ENCODE data around the gene METTL21A. TPM values are rescaled to one million over a fixed set of nuclear protein-coding genes. Genes with fewer than 3 reads are reported as not detected.

Gene METTL21A
- total and polyA plus RNA-seq, 10 donors = 18.8 to 43.6 (median 25.0) TPM

DNA sequence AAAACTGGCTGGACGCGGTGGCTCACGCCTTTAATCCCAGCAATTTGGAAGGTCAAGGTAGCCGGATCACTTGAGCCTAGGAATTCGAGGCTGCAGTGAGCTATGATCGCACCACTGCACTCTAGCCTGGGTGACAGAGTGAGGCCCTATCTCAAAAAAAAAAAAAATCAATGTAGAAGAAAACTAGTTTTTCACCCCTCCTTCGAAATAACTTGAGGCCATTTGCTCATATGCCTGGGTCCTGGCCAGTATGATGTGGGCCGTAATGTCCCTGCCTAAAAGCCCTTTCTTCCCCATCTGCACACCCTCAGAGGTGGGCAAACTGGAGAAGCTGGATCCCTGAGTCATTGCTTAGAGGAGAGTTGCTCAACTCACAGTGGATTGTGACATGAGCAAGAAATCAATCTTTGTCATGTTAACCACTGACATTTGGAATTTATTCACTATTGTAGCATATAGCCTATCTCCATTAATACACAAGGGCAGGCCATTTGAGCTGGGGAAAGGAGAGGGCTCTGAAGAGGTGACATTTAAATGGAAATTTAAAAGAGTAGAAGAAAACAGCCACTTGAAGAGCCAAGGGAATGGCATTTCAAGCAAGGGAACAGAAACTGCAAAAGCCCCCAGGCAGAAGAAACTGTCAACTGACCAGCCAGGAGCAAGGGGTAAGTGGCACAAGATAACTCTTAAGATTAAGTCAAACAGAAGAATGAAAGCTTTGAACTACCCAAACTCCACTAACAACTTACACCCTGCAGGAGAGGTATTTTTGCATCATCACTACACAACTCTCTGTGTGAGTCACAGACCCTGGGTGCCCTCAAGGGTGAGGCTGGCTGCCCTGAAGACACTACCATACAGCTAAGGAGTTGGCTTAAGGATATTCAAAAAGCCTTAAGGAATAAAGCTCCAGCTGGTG, 7.6 kb upstream of the METTL21A start:
- intact Hi-C loops (cut with DNase I; ENCODE audit: low total_unique reads) = no loop called here
- no peaks in the 10 kb centered on the region for H3K27me3 ChIP-seq (replicated peaks in 1 of 7)
- no peak for DNase-seq
- peaks cover 0 to 14% (median 5%) of the 10 kb centered on the region in 6 donors for H3K4me1 ChIP-seq
- H3K27ac ChIP-seq = peak overlapping the region in 5 of 8 donors; percentile 27 to 66 (median 38)
- H3K4me3 ChIP-seq = no peak overlapping the region
- H3K36me3 ChIP-seq = no peaks in the 10 kb centered on the region
- no peaks in the 10 kb centered on the region for H3K9me3 ChIP-seq
- WGBS, 5 donors = 79 to 95% (median 86%) methylated on average over 8 of the region's 8 CpGs
- TF ChIP-seq POLR2A (IDR thresholded peaks at IDR 0.05) (no peak), POLR2AphosphoS5 (IDR thresholded peaks at IDR 0.05) (peak in 1 of 3 donors; percentile 30)
- TF ChIP-seq, protein P1, sequence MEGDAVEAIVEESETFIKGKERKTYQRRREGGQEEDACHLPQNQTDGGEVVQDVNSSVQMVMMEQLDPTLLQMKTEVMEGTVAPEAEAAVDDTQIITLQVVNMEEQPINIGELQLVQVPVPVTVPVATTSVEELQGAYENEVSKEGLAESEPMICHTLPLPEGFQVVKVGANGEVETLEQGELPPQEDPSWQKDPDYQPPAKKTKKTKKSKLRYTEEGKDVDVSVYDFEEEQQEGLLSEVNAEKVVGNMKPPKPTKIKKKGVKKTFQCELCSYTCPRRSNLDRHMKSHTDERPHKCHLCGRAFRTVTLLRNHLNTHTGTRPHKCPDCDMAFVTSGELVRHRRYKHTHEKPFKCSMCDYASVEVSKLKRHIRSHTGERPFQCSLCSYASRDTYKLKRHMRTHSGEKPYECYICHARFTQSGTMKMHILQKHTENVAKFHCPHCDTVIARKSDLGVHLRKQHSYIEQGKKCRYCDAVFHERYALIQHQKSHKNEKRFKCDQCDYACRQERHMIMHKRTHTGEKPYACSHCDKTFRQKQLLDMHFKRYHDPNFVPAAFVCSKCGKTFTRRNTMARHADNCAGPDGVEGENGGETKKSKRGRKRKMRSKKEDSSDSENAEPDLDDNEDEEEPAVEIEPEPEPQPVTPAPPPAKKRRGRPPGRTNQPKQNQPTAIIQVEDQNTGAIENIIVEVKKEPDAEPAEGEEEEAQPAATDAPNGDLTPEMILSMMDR (IDR thresholded peaks at IDR 0.05 in 8 of 11, conservative IDR thresholded peaks at IDR 0.05 in 3 of 11) = no peak

- H3K4me3 ChIP-seq = no peak overlapping the region
- no peaks in the 10 kb centered on the region for H3K36me3 ChIP-seq
- TF ChIP-seq POLR2AphosphoS5 (IDR thresholded peaks at IDR 0.05) (no peak), POLR2A (IDR thresholded peaks at IDR 0.05) (no peak)
- TF ChIP-seq, protein P1 (IDR thresholded peaks at IDR 0.05 in 8 of 11, conservative IDR thresholded peaks at IDR 0.05 in 3 of 11) = no peak
- H3K27ac ChIP-seq = no peak overlapping the region
- no peaks in the 10 kb centered on the region for H3K27me3 ChIP-seq (replicated peaks in 1 of 7)
- intact Hi-C loops (cut with DNase I; ENCODE audit: low total_unique reads) = no loop called here
- peaks cover 0 to 33% (median 18%) of the 10 kb centered on the region in 6 donors for H3K4me1 ChIP-seq
- 63 to 76% (median 73%) methylated on average over 4 of the region's 4 CpGs for WGBS, 5 donors
- no peaks in the 10 kb centered on the region for H3K9me3 ChIP-seq
- DNase-seq = no peak
Measured at GRCh38 chr2:207630491-207630890, 5.3 kb upstream of the METTL21A start.

GRCh38 chr2:207629553-207629952, 4.4 kb upstream of the METTL21A start:
- intact Hi-C loops (cut with DNase I; ENCODE audit: low total_unique reads) = loop anchor here (5.0 kb wide), 1 partner anchor 83 kb away; the partner anchor contains the start of gene CCNYL1
- H3K4me3 ChIP-seq = no peak overlapping the region
- TF ChIP-seq POLR2A (IDR thresholded peaks at IDR 0.05) (no peak), POLR2AphosphoS5 (IDR thresholded peaks at IDR 0.05) (no peak)
- TF ChIP-seq, protein P1 (IDR thresholded peaks at IDR 0.05 in 8 of 11, conservative IDR thresholded peaks at IDR 0.05 in 3 of 11) = no peak
- no peak for DNase-seq
- WGBS, 5 donors = 71 to 85% (median 82%) methylated on average over 1 of the region's 1 CpG
- no peaks in the 10 kb centered on the region for H3K27me3 ChIP-seq (replicated peaks in 1 of 7)
- H3K36me3 ChIP-seq = no peaks in the 10 kb centered on the region
- H3K9me3 ChIP-seq = no peaks in the 10 kb centered on the region
- no peak overlapping the region for H3K27ac ChIP-seq
- peaks cover 0 to 33% (median 18%) of the 10 kb centered on the region in 6 donors for H3K4me1 ChIP-seq

Data from spleen (tissue), 11 donors.